OCI-LY7 (cell line): ENCODE data around the gene BLCAP. TPM values are rescaled to one million over a fixed set of nuclear protein-coding genes. Genes with fewer than 3 reads are reported as not detected.

Experiments
- BruUV-seq: library from RNA; stranded (reverse); fragments of 400-500 nt; replicated peaks from 2 replicates; lab custom pipeline; 2021; lab: Mats Ljungman, UMichigan
- CTCF ChIA-PET: fragments of 300-600 bp; sonication (Branson Sonifier 250); formaldehyde crosslinking; loops from one replicate; lab custom pipeline; 2022; ENCODE audit warnings: antibody characterized with exemption; ENCODE audit not compliant: unreplicated experiment; lab: Charles Lee
- POLR2A ChIA-PET: fragments of 300-600 bp; sonication (Branson Sonifier 250); formaldehyde crosslinking; loops from one replicate; lab custom pipeline; 2022; ENCODE audit warnings: antibody characterized with exemption; lab: Charles Lee
- DNase-seq: peaks from one replicate; pipeline ENCODE4 v3.0.0-alpha.2; 2015; ENCODE audit warnings: low spot score
- H2AFZ ChIP-seq: fragments of 200-600 bp; sonication (generic), shearing (Covaris generic); 2 replicates; pipeline ENCODE4 v1.6.1; 2014; ENCODE audit warnings: mild to moderate bottlenecking, antibody characterized with exemption, low read length, moderate library complexity
- H3K27ac ChIP-seq: fragments of 200-600 bp; sonication (generic); 2 replicates; pipeline ENCODE4 v1.5.1; 2014; ENCODE audit warnings: mixed run types, low read depth, mild to moderate bottlenecking, moderate library complexity, low read length, inconsistent platforms; ENCODE audit not compliant: poor library complexity, severe bottlenecking
- H3K36me3 ChIP-seq: fragments of 200-600 bp; sonication (generic); 2 replicates; pipeline ENCODE4 v1.6.1; 2014; ENCODE audit warnings: mild to moderate bottlenecking, antibody characterized with exemption, low read length, moderate library complexity, mixed read lengths; ENCODE audit not compliant: insufficient read depth
- H3K4me1 ChIP-seq: fragments of 200-600 bp; sonication (generic); 2 replicates; pipeline ENCODE4 v1.5.1; 2014; ENCODE audit warnings: mild to moderate bottlenecking, low read length; ENCODE audit not compliant: insufficient read depth, poor library complexity, severe bottlenecking
- H3K4me2 ChIP-seq: fragments of 200-600 bp; sonication (generic); 2 replicates; pipeline ENCODE4 v1.6.1; 2014; ENCODE audit warnings: mild to moderate bottlenecking, low read length
- H3K4me3 ChIP-seq: fragments of 200-600 bp; sonication (generic); 2 replicates; pipeline ENCODE4 v1.5.1; 2014; ENCODE audit warnings: mild to moderate bottlenecking, low read depth, low read length; ENCODE audit not compliant: poor library complexity, severe bottlenecking
- H3K79me2 ChIP-seq: fragments of 200-600 bp; sonication (generic); 2 replicates; pipeline ENCODE4 v1.6.1; 2016; ENCODE audit warnings: low read depth, mild to moderate bottlenecking, low read length, moderate library complexity, mixed read lengths; ENCODE audit not compliant: insufficient read depth
- H3K9me2 ChIP-seq: fragments of 200-600 bp; sonication (generic); 2 replicates; pipeline ENCODE4 v1.6.1; 2016; ENCODE audit warnings: mild to moderate bottlenecking, low read length, mixed read lengths; ENCODE audit not compliant: insufficient read depth
- H3K9me3 ChIP-seq: fragments of 200-600 bp; sonication (generic); 2 replicates; pipeline ENCODE4 v1.6.1; 2014; ENCODE audit warnings: mild to moderate bottlenecking, mixed run types, low read length, mixed read lengths
- H4K20me1 ChIP-seq: fragments of 200-600 bp; sonication (generic); 2 replicates; pipeline ENCODE4 v1.6.1; 2014; ENCODE audit warnings: mild to moderate bottlenecking, antibody characterized with exemption, low read length, moderate library complexity, mixed read lengths; ENCODE audit not compliant: insufficient read depth
- CTCF ChIP-seq: fragments of 200-600 bp; sonication (generic); conservative IDR thresholded peaks from 2 replicates; pipeline ENCODE4 v1.5.1; 2014; ENCODE audit warnings: mild to moderate bottlenecking, antibody characterized with exemption, low read length, moderate library complexity, mixed read lengths
- EZH2phosphoT487 ChIP-seq: fragments of 200-600 bp; sonication (generic); IDR thresholded peaks from 2 replicates; pipeline ENCODE4 v1.6.1; 2018; ENCODE audit warnings: low read depth, borderline replicate concordance, mild to moderate bottlenecking, mixed run types, antibody characterized with exemption, low read length, moderate library complexity, mixed read lengths
- intact Hi-C: fragments of 100-400 bp; cut with micrococcal nuclease; formaldehyde crosslinking; loops from one replicate; pipeline ENCODE4 v1.10.0; 2022; ENCODE audit not compliant: unreplicated experiment
- total RNA-seq, 2 experiments: library from RNA; depleted of rRNA in 1 of 2; stranded (reverse); fragments of >200 nt in 1 of 2; shearing (Covaris generic) in 1 of 2; gene quantifications; 2 replicates each; pipeline ENCODE4 v1.2.3, GENCODE V29; 2014 to 2022

BLCAP gene
- total RNA-seq, 2 experiments from 2014 or later: 32.3 to 55.1 TPM

DNA sequence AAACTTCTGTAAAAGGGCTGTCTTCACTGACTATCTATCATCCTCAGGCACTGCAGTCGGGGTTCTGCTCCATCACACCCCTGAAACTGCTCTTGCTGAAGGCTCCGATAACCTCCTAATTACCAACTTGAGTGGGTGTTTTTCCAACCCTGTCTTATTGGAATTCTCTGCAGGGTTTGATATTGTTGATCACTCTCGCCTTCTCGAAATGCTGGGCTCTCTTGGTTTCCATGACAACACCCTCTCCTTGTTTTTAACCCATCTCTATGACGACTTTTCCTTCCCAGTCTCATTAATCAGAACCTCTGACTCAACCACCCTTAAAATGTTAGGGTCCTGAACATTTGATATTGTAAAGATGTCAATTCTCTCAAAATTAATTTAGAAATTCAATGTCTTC lies 46.1 kb downstream of the BLCAP start:
- DNase-seq: no peak
- Histone ChIP-seq H3K4me2 (no peak overlapping the region), H3K79me2 (no peaks in the 10 kb centered on the region), H3K27ac (no peak overlapping the region), H3K4me3 (no peak overlapping the region), H2AFZ (no peak overlapping the region), H3K9me3 (no peaks in the 10 kb centered on the region), H4K20me1 (no peaks in the 10 kb centered on the region), H3K9me2 (no peaks in the 10 kb centered on the region), H3K36me3 (no peaks in the 10 kb centered on the region), H3K4me1 (no peaks in the 10 kb centered on the region)
- no peak for TF ChIP-seq CTCF
- no peak for TF ChIP-seq EZH2phosphoT487
- ChIA-PET POLR2A (interaction anchor here (0.8 kb wide), 1 partner anchor 267 kb away, joined by 5 read pairs; no protein-coding TSS in a partner anchor), CTCF (no interaction called here)
- no TSS peak for BruUV-seq
- intact Hi-C loops: no loop called here

DNA sequence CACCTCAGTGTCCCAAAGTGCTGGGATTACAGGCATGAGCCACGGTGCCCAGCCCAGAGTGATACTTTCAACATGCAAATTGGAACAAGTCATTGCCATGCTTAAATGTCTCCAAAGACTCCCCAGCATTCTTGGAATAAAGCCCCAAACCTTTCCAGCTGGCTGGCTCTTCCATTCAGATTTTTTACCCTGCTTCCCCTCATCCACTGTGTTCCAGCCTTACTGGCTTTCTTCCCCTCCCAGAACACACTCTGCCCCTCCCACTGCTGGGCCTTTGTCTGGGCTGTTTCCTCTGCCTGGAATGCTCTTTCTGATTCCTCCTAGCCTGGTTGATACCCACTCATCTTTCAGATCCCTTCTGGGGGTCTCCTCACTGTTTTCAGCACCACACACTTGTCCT lies 46.8 kb downstream of the BLCAP start:
- Histone ChIP-seq H3K4me3 (no peak overlapping the region), H3K9me3 (no peaks in the 10 kb centered on the region), H3K36me3 (no peaks in the 10 kb centered on the region), H3K4me2 (no peak overlapping the region), H2AFZ (no peak overlapping the region), H3K27ac (no peak overlapping the region), H4K20me1 (no peaks in the 10 kb centered on the region), H3K4me1 (no peaks in the 10 kb centered on the region), H3K79me2 (no peaks in the 10 kb centered on the region), H3K9me2 (no peaks in the 10 kb centered on the region)
- intact Hi-C loops: no loop called here
- TF ChIP-seq EZH2phosphoT487: no peak
- POLR2A ChIA-PET: no interaction called here
- BruUV-seq: no TSS peak
- no peak for DNase-seq
- CTCF ChIA-PET: no interaction called here

DNA sequence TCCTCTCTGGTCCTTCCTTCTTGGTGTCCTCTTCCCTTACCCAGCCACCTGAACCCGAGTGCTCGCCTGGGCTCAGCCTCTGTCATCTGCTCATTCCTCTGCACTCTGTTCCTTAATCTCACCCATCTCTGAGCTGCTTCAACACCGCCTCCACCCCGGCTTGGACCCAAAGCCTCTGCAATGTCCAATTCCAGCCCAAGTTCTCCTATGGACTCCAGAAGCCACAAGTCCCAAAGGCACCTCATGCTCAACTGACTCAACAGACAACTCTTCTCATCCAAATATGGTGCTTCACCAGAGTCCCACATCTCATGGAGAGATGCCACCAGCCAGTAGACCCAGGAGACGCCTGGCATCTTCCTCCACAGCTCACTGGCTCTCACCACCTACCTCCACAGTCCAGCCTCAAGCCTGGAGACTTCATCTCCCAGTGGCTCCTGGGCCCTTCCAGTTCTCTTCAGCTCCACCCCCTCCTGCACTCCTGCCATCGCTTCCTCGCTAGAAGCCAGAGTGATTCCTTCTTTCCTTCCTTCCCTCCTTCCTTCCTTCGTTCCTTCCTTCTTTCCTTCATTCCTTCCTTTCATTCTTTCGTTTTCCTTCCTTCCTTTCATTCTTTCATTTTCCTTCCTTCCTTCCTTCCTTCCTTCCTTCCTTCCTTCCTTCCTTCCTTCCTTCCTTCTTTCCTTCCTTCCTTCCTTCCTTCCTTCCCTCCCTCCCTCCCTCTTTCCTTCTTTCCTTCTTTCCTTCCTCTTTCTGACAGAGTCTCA lies 47.6 kb downstream of the BLCAP start:
- no TSS peak for BruUV-seq

More for the DNA sequence above, 47.6 kb downstream of the BLCAP start:
- Histone ChIP-seq H3K9me3 (no peaks in the 10 kb centered on the region), H4K20me1 (no peaks in the 10 kb centered on the region), H3K27ac (no peak overlapping the region), H3K4me3 (no peak overlapping the region), H3K36me3 (no peaks in the 10 kb centered on the region), H3K4me2 (no peak overlapping the region), H2AFZ (no peak overlapping the region), H3K79me2 (no peaks in the 10 kb centered on the region), H3K9me2 (no peaks in the 10 kb centered on the region), H3K4me1 (no peaks in the 10 kb centered on the region)
- ChIA-PET POLR2A (no interaction called here), CTCF (no interaction called here)
- TF ChIP-seq CTCF (no peak), EZH2phosphoT487 (no peak)
- intact Hi-C loops: no loop called here
- no peak for DNase-seq
